ENCODE measurements around the gene GARNL3. TPM values are rescaled to one million over a fixed set of nuclear protein-coding genes. Genes with fewer than 3 reads are reported as not detected.

The GARNL3 gene
- total RNA-seq, 2 experiments from 2014 or later: 1.6 to 2.0 TPM

- H3K9me3 Mint-ChIP-seq: no peaks in the 10 kb centered on the region
- no peaks in the 10 kb centered on the region for H3K36me3 Mint-ChIP-seq (ENCODE audit: low read depth)
- CTCF ChIA-PET: no interaction called here
These were observed 4.9 kb downstream of the GARNL3 start for GRCh38 chr9:127269449-127269848.

DNA sequence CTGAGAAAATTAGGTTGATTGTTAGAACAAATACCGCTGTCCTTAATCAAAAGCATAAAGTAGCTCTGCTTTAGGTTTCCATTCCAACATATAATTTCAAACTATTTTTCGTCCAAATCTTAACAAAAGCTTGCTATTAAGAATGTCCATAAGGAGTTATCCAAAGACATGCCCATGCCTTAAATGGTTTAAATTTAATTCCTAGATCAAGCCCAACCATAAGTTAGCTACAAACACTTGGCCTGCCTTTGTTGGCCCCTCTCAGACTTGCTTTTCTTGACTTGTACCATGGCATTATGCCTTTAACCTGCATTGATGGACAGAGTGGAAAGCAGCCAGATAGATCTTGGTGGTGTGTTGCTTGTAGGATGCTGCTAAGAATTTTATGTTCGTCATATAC is 8.8 kb downstream of the GARNL3 start:
- ChIA-PET CTCF (interaction anchor here (0.9 to 1.9 kb wide), 2 partner anchors 10 to 49 kb away, joined by 3 to 5 read pairs; no protein-coding TSS in a partner anchor), POLR2A (no interaction called here)
- Mint-ChIP-seq H3K4me1 (peaks cover 1% of the 10 kb centered on the region), H3K36me3 (ENCODE audit: low read depth) (no peaks in the 10 kb centered on the region), H3K27ac (no peak overlapping the region), H3K27me3 (peaks cover 28% of the 10 kb centered on the region), H3K4me3 (no peak overlapping the region), H3K9me3 (no peaks in the 10 kb centered on the region)
- no peak for DNase-seq

More at GRCh38 chr9:127269449-127269848, 4.9 kb downstream of the GARNL3 start:
- POLR2A ChIA-PET: no interaction called here
- H3K4me1 Mint-ChIP-seq: no peaks in the 10 kb centered on the region
- DNase-seq: no peak
- H3K27ac Mint-ChIP-seq: no peak overlapping the region
- H3K4me3 Mint-ChIP-seq: no peak overlapping the region
- H3K27me3 Mint-ChIP-seq: peaks cover 23% of the 10 kb centered on the region

DNA sequence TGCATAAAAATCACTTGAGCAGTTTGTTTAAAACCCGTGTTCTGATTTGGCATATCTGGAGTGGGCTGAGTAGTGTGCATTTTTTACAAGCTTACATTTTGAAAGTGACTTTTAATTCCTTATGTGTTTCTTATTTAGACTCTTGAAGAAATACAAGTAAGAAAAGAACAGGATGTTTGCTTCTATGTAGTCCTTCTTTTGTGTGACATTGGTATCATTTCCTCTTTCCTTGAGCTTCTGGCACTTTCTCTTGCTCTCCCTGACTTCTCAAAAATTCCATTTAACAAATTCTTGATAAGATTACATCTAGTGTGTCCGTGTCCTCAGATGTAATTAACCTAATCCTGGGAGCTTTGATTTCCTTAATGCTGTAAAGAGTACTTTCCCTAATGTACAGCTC is 12.5 kb downstream of the GARNL3 start:
- Mint-ChIP-seq H3K27ac (no peak overlapping the region), H3K36me3 (ENCODE audit: low read depth) (no peaks in the 10 kb centered on the region), H3K4me3 (no peak overlapping the region), H3K27me3 (peaks cover 24% of the 10 kb centered on the region), H3K4me1 (peaks cover 1% of the 10 kb centered on the region), H3K9me3 (no peaks in the 10 kb centered on the region)
- no peak for DNase-seq
- ChIA-PET POLR2A (no interaction called here), CTCF (no interaction called here)

DNA sequence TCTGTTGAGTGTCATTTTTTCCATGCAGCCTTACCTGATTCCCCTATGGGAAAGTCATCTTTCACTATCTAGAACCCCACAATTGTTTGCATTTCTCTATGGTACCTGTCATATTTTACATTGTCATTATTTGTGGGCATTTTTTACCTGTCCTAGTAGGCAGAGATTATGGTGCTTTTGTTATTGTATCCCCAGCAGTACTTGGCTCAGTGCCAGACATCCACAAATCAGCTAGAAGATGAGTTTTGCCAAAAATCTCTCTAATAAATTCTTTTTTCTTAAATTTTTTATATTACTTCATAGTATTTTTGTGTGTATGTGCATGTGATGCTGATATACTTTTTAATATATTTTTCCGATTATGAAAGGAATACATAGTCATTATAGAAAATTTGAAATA is 13.2 kb downstream of the GARNL3 start:
- Mint-ChIP-seq H3K4me1 (peaks cover 1% of the 10 kb centered on the region), H3K27me3 (peaks cover 24% of the 10 kb centered on the region), H3K36me3 (ENCODE audit: low read depth) (no peaks in the 10 kb centered on the region), H3K4me3 (no peak overlapping the region), H3K27ac (no peak overlapping the region), H3K9me3 (no peaks in the 10 kb centered on the region)
- ChIA-PET CTCF (no interaction called here), POLR2A (interaction anchor here (0.5 kb wide), 1 partner anchor 26 kb away, joined by 6 read pairs; no protein-coding TSS in a partner anchor)
- no peak for DNase-seq

- Mint-ChIP-seq H3K4me1 (peaks cover 1% of the 10 kb centered on the region), H3K27me3 (peaks cover 24% of the 10 kb centered on the region), H3K27ac (no peak overlapping the region), H3K36me3 (ENCODE audit: low read depth) (no peaks in the 10 kb centered on the region), H3K9me3 (no peaks in the 10 kb centered on the region), H3K4me3 (no peak overlapping the region)
- ChIA-PET CTCF (no interaction called here), POLR2A (no interaction called here)
- no peak for DNase-seq
These were observed 13.8 kb downstream of the GARNL3 start for GRCh38 chr9:127278372-127278771.

DNA sequence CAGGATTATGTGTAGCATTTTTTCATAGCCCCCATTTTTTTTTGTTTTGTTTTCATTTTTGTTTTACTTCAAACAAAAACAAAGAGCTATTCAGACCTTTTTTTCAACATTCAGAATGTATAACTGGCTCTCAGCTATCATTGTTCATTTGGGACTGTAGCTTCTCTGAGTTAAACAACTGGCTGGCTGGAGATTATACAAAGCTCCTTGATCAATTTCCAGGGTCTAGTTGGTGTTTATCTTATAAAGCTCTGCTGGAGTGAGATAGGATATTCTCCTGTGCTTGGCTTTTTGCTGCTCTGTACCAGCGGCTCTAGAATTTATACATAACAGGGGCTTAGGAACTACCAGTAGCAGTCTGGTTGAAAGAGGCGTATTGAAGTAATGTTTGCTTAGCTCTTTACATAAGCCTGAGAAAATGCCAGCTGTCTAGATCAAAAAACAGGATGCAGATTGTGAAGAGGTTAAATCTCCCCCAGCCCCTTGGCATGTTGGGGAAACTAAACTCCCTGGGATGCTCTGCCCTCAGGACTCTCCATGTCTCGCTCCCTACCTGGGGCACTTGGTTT is 15.2 kb downstream of the GARNL3 start:
- no peak overlapping the region for H3K4me3 Mint-ChIP-seq
- DNase-seq: no peak
- no peaks in the 10 kb centered on the region for H3K9me3 Mint-ChIP-seq
- H3K27ac Mint-ChIP-seq: no peak overlapping the region
- H3K36me3 Mint-ChIP-seq (ENCODE audit: low read depth): no peaks in the 10 kb centered on the region
- ChIA-PET CTCF (interaction anchor here (0.7 to 2.4 kb wide), 3 partner anchors 12 to 41 kb away, joined by 3 to 7 read pairs (median 3); no protein-coding TSS in a partner anchor), POLR2A (no interaction called here)
- peaks cover 23% of the 10 kb centered on the region for H3K27me3 Mint-ChIP-seq
- H3K4me1 Mint-ChIP-seq: peaks cover 1% of the 10 kb centered on the region

DNA sequence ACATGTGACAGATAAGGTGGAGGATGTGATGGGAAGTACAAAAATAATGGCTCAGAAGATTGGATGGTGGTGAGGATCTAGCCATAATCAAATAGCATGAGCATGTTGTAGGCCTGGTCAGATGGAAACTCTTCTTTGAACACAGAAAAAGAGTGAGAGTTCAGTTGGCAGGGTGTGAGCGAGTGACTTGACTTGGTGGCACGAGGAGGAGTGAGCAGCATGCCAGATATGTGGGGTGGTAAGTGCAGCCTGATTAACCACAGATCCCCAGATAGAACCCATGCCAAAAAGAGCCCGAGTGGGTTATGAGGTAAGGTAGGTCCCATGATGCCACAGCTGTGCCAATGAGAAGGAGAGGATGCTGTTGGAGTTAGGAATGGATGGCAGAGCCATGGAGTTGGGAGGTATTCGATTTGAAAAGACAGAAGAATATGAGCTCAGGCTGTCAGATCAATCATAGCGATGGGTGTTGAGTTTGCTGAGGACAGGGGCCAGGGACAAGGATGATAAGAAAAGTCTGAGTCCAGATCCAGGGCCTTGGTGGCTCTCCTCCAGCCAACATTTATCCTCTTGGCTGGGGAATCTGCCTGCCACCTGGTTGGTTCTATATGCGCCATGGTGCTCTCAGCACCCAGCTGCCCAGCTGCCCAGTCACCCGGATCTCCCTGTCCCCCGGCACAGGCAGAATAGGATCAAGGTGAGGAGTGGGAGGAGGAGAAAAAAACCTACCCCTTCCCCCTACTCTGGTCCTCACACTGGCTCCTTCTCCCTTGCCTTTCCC is 16.5 kb downstream of the GARNL3 start:
- Mint-ChIP-seq H3K4me3 (no peak overlapping the region), H3K36me3 (ENCODE audit: low read depth) (no peaks in the 10 kb centered on the region), H3K4me1 (peaks cover 1% of the 10 kb centered on the region), H3K27ac (no peak overlapping the region), H3K27me3 (peaks cover 18% of the 10 kb centered on the region), H3K9me3 (no peaks in the 10 kb centered on the region)
- ChIA-PET POLR2A (no interaction called here), CTCF (interaction anchor here (2.4 kb wide), 1 partner anchor 11 kb away, joined by 7 read pairs; no protein-coding TSS in a partner anchor)
- DNase-seq: no peak

GRCh38 chr9:127281891-127282290 is 17.3 kb downstream of the GARNL3 start:
- no peak for DNase-seq
- Mint-ChIP-seq H3K36me3 (ENCODE audit: low read depth) (no peaks in the 10 kb centered on the region), H3K27ac (no peak overlapping the region), H3K27me3 (peaks cover 20% of the 10 kb centered on the region), H3K4me3 (no peak overlapping the region), H3K9me3 (no peaks in the 10 kb centered on the region), H3K4me1 (peaks cover 1% of the 10 kb centered on the region)
- CTCF ChIA-PET: no interaction called here
- POLR2A ChIA-PET: no interaction called here

DNA sequence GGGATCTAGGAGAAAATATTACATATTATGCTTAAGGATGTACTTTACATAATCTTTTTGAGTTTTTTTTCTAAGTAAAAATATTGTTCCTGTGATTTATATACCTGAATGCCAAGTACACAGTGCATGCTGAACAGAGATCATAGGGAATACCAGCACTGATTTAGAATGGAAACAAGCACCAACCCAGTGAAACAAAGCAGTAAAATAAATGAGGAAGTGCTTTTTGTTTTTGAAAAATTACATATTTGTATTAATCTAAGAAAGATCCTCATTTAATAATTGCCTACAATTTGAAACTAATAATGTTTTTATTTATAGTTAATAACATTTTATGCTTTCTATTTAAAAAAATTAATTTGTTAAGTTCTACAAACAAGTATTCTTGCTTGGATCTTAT is 18.0 kb downstream of the GARNL3 start:
- Mint-ChIP-seq H3K27ac (no peak overlapping the region), H3K36me3 (ENCODE audit: low read depth) (no peaks in the 10 kb centered on the region), H3K27me3 (peaks cover 23% of the 10 kb centered on the region), H3K4me1 (no peaks in the 10 kb centered on the region), H3K9me3 (no peaks in the 10 kb centered on the region), H3K4me3 (no peak overlapping the region)
- no peak for DNase-seq
- POLR2A ChIA-PET: no interaction called here
- CTCF ChIA-PET: no interaction called here

DNA sequence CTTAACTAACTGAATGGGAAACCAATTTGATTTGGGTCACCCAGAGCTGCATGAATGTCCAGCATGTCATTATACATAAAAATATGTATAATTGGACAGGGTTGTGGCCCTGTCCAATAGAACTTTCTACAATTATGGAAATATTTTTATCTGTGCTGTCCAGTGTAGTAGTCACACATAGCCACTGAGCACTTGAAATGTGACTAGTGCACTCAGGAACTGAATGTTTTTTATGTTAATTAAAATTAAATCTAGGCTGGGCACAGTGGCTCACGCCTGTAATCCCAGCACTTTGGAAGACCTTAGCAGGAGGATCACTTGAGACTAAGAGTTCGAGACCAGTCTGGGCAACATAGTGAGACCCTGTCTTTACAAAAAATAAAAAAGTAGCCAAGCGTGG is 18.6 kb downstream of the GARNL3 start:
- no peaks in the 10 kb centered on the region for H3K36me3 Mint-ChIP-seq (ENCODE audit: low read depth)
- no peak for DNase-seq

GRCh38 chr9:127283917-127284497 is 19.4 kb downstream of the GARNL3 start:
- ChIA-PET CTCF (interaction anchor here (1.2 to 1.6 kb wide), 2 partner anchors 11 to 35 kb away, joined by 3 to 5 read pairs; no protein-coding TSS in a partner anchor), POLR2A (no interaction called here)
- DNase-seq: peak; percentile 34

More for the DNA sequence above, 18.6 kb downstream of the GARNL3 start:
- Mint-ChIP-seq H3K27ac (no peak overlapping the region), H3K9me3 (no peaks in the 10 kb centered on the region), H3K27me3 (peaks cover 27% of the 10 kb centered on the region), H3K4me1 (no peaks in the 10 kb centered on the region), H3K4me3 (no peak overlapping the region)
- CTCF ChIA-PET: interaction anchor here (1.2 to 1.6 kb wide), 2 partner anchors 10 to 34 kb away, joined by 3 to 5 read pairs; no protein-coding TSS in a partner anchor
- POLR2A ChIA-PET: no interaction called here

DNA sequence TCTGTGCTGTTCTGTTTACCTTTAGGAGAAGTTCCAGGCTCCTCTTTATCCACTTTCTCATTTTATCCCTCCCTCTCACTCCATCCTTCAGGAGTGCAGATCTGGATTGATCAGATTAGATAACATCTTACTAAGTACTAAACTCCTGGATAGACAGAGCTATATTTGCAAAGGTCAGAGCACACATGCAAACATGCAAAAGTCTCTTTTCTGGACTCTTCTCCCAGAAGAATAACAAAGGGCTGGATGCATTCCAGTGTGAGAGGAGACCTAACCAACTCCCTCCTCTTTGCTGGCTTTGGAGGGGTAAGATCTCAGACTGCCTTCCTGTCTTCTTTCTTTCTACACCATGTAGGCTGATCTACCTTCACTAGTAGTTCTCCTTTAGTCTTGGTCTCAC is 21.4 kb downstream of the GARNL3 start:
- Mint-ChIP-seq H3K4me1 (no peaks in the 10 kb centered on the region), H3K9me3 (no peaks in the 10 kb centered on the region), H3K27me3 (peaks cover 32% of the 10 kb centered on the region), H3K27ac (no peak overlapping the region), H3K36me3 (ENCODE audit: low read depth) (no peaks in the 10 kb centered on the region), H3K4me3 (no peak overlapping the region)
- ChIA-PET POLR2A (no interaction called here), CTCF (no interaction called here)
- no peak for DNase-seq

More at GRCh38 chr9:127283917-127284497, 19.4 kb downstream of the GARNL3 start:
- H3K4me1 Mint-ChIP-seq: no peaks in the 10 kb centered on the region
- H3K9me3 Mint-ChIP-seq: no peaks in the 10 kb centered on the region
- no peak overlapping the region for H3K4me3 Mint-ChIP-seq
- H3K27me3 Mint-ChIP-seq: peaks cover 34% of the 10 kb centered on the region
- H3K36me3 Mint-ChIP-seq (ENCODE audit: low read depth): no peaks in the 10 kb centered on the region
- no peak overlapping the region for H3K27ac Mint-ChIP-seq

DNA sequence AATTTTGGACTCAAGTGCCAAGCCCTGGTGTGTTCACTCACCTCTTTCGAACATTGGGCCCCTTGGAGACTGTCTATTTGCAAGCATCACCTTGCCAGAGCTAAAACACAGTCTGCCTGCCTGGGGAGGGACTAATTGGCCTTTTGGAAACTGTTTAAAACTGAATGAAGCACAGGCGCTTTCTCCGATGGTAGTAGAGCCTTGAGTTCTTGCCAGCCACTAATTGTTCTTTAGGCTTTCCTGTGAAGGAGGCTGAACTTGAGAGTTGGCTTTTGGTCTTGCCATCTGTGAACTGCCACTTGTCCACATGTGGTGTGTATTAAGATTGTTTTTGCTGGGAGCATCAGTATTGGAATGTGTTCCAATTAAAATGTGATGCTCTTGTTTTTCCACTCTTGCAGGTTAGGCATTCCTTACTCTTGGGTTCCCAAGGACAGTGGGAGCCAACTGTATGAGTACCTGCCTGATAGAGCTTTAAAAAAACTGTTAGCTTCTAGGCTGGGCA is 26.0 kb downstream of the GARNL3 start:
- DNase-seq: no peak
- Mint-ChIP-seq H3K27me3 (peaks cover 38% of the 10 kb centered on the region), H3K4me1 (peaks cover 11% of the 10 kb centered on the region), H3K36me3 (ENCODE audit: low read depth) (no peaks in the 10 kb centered on the region), H3K4me3 (no peak overlapping the region), H3K27ac (no peak overlapping the region), H3K9me3 (no peaks in the 10 kb centered on the region)
- POLR2A ChIA-PET: no interaction called here
- CTCF ChIA-PET: interaction anchor here (0.9 kb wide), 1 partner anchor 18 kb away, joined by 3 read pairs; no protein-coding TSS in a partner anchor

Measured in activated CD4-positive, alpha-beta T cell treated with anti-CD3 and anti-CD28 coated beads, Interleukin-2, amount 10 ng/mL, durations not matched to agents 7 days and 5 days (primary cell).